ENCODE measurements around the gene SLC25A34.

SLC25A34 gene

GRCh38 chr1:15751717-15752116, 15.7 kb downstream of the SLC25A34 start:
- no peaks in the 10 kb centered on the region for H3K9me3 ChIP-seq (ENCODE audit: severe bottlenecking)
- H3K4me3 ChIP-seq (ENCODE audit: severe bottlenecking) = no peak overlapping the region
- H3K27ac ChIP-seq (ENCODE audit: poor library complexity, severe bottlenecking) = no peak overlapping the region
- H3K27me3 ChIP-seq (ENCODE audit: insufficient read depth, poor library complexity, severe bottlenecking) = no peaks in the 10 kb centered on the region
- DNase-seq (ENCODE audit: low spot score) (no peak), ATAC-seq (ENCODE audit: low read depth) (no peak)
- H3K4me1 ChIP-seq (ENCODE audit: insufficient read depth, poor library complexity, severe bottlenecking) = peaks cover 24% of the 10 kb centered on the region
- no peaks in the 10 kb centered on the region for H3K36me3 ChIP-seq (ENCODE audit: low read depth)
- TF ChIP-seq CTCF (IDR thresholded peaks at IDR 0.05; ENCODE audit: poor library complexity, severe bottlenecking) = no peak

- ATAC-seq (ENCODE audit: low read depth) (no peak), DNase-seq (ENCODE audit: low spot score) (no peak)
- no peak overlapping the region for H3K4me3 ChIP-seq (ENCODE audit: severe bottlenecking)
- TF ChIP-seq CTCF (IDR thresholded peaks at IDR 0.05; ENCODE audit: poor library complexity, severe bottlenecking) = no peak
- no peaks in the 10 kb centered on the region for H3K9me3 ChIP-seq (ENCODE audit: severe bottlenecking)
- H3K36me3 ChIP-seq (ENCODE audit: low read depth) = no peaks in the 10 kb centered on the region
- H3K4me1 ChIP-seq (ENCODE audit: insufficient read depth, poor library complexity, severe bottlenecking) = peaks cover 28% of the 10 kb centered on the region
- no peak overlapping the region for H3K27ac ChIP-seq (ENCODE audit: poor library complexity, severe bottlenecking)
- H3K27me3 ChIP-seq (ENCODE audit: insufficient read depth, poor library complexity, severe bottlenecking) = no peaks in the 10 kb centered on the region
These were observed 17.7 kb downstream of the SLC25A34 start for GRCh38 chr1:15753776-15754175.

GRCh38 chr1:15755021-15755645, 19.1 kb downstream of the SLC25A34 start:
- H3K4me1 ChIP-seq (ENCODE audit: insufficient read depth, poor library complexity, severe bottlenecking) = peaks cover 15% of the 10 kb centered on the region
- H3K27me3 ChIP-seq (ENCODE audit: insufficient read depth, poor library complexity, severe bottlenecking) = no peaks in the 10 kb centered on the region
- no peak for ATAC-seq (ENCODE audit: low read depth)
- DNase-seq (ENCODE audit: low spot score) = no peak
- H3K4me3 ChIP-seq (ENCODE audit: severe bottlenecking) = no peak overlapping the region
- no peak overlapping the region for H3K27ac ChIP-seq (ENCODE audit: poor library complexity, severe bottlenecking)
- H3K9me3 ChIP-seq (ENCODE audit: severe bottlenecking) = no peaks in the 10 kb centered on the region
- TF ChIP-seq CTCF (IDR thresholded peaks at IDR 0.05; ENCODE audit: poor library complexity, severe bottlenecking) = no peak
- peaks cover 3% of the 10 kb centered on the region; the same call in 1 of the 2 replicates for H3K36me3 ChIP-seq (ENCODE audit: low read depth)

- peak overlapping the region; percentile 94 for H3K27ac ChIP-seq (ENCODE audit: poor library complexity, severe bottlenecking)
- no peak for TF ChIP-seq CTCF (IDR thresholded peaks at IDR 0.05; ENCODE audit: poor library complexity, severe bottlenecking)
- no peak overlapping the region for H3K4me3 ChIP-seq (ENCODE audit: severe bottlenecking)
- H3K36me3 ChIP-seq (ENCODE audit: low read depth) = peaks cover 4% of the 10 kb centered on the region; the same call in 1 of the 2 replicates
- DNase-seq (ENCODE audit: low spot score) = no peak
- H3K9me3 ChIP-seq (ENCODE audit: severe bottlenecking) = no peaks in the 10 kb centered on the region
- H3K4me1 ChIP-seq (ENCODE audit: insufficient read depth, poor library complexity, severe bottlenecking) = peaks cover 15% of the 10 kb centered on the region
- no peaks in the 10 kb centered on the region for H3K27me3 ChIP-seq (ENCODE audit: insufficient read depth, poor library complexity, severe bottlenecking)
- ATAC-seq (ENCODE audit: low read depth) = no peak
These were observed 19.6 kb downstream of the SLC25A34 start for GRCh38 chr1:15755646-15756040.

Data from RWPE2 (cell line).